Muscle of arm (tissue), 14 donors: ENCODE measurements around the gene ISOC1. TPM values are rescaled to one million over a fixed set of nuclear protein-coding genes. Genes with fewer than 3 reads are reported as not detected.
A peak's percentile ranks its signal among the peaks of the same experiment; 100 is the strongest.

Experiments used
- DNase-seq: peaks from one replicate; pipeline ENCODE4 v3.0.0-alpha.2; 2013
- long read RNA-seq, 11 donors: transcript quantifications; one replicate each; lab custom pipeline, GENCODE V29; 2026
- polyA plus RNA-seq, 12 donors: library from polyadenylated mRNA; unstranded; fragments of 120-200 nt; gene quantifications; one replicate each; pipeline ENCODE4 v1.2.1, GENCODE V29; 2013; ENCODE audit not compliant: insufficient read length in 12 of 12

The ISOC1 gene
- 10 to 100 TPM in 11 of 12 donors, not detected in 1; 24.1 to 41.5 (median 30.5) TPM for polyA plus RNA-seq
- long read RNA-seq, donor 1, transcript ISOC1-201 (5 exons, 1,940 nt), result major isoform, 18 of 18 reads
- long read RNA-seq, donor 1, partial matches to known transcripts, result 0 of 18 reads
- long read RNA-seq, donor 1, other reads (novel, unspliced or antisense), result 0 of 18 reads
- long read RNA-seq, donor 2, transcript ISOC1-201 (5 exons, 1,940 nt), result major isoform, 24 of 24 reads
- long read RNA-seq, donor 2, partial matches to known transcripts, result 0 of 24 reads
- long read RNA-seq, donor 2, other reads (novel, unspliced or antisense), result 0 of 24 reads
- long read RNA-seq, donor 3, transcript ISOC1-201 (5 exons, 1,940 nt), result major isoform, 8 of 8 reads
- long read RNA-seq, donor 3, partial matches to known transcripts, result 0 of 8 reads
- long read RNA-seq, donor 3, other reads (novel, unspliced or antisense), result 0 of 8 reads
- long read RNA-seq, donor 4, transcript ISOC1-201 (5 exons, 1,940 nt), result major isoform, 5 of 5 reads
- long read RNA-seq, donor 4, partial matches to known transcripts, result 0 of 5 reads
- long read RNA-seq, donor 4, other reads (novel, unspliced or antisense), result 0 of 5 reads
- long read RNA-seq, donor 5, transcript ISOC1-201 (5 exons, 1,940 nt), result major isoform, 29 of 29 reads
- long read RNA-seq, donor 5, partial matches to known transcripts, result 0 of 29 reads
- long read RNA-seq, donor 5, other reads (novel, unspliced or antisense), result 0 of 29 reads
- long read RNA-seq, donor 6, transcript ISOC1-201 (5 exons, 1,940 nt), result major isoform, 10 of 19 reads
- long read RNA-seq, donor 6, partial matches to known transcripts, result 9 of 19 reads
- long read RNA-seq, donor 6, other reads (novel, unspliced or antisense), result 0 of 19 reads
- long read RNA-seq, donor 7, transcript ISOC1-201 (5 exons, 1,940 nt), result major isoform, 10 of 10 reads
- long read RNA-seq, donor 7, partial matches to known transcripts, result 0 of 10 reads
- long read RNA-seq, donor 7, other reads (novel, unspliced or antisense), result 0 of 10 reads
- long read RNA-seq, donor 8, transcript ISOC1-201 (5 exons, 1,940 nt), result major isoform, 13 of 13 reads
- long read RNA-seq, donor 8, partial matches to known transcripts, result 0 of 13 reads
- long read RNA-seq, donor 8, other reads (novel, unspliced or antisense), result 0 of 13 reads
- long read RNA-seq, donor 9, transcript ISOC1-201 (5 exons, 1,940 nt), result major isoform, 14 of 14 reads
- long read RNA-seq, donor 9, partial matches to known transcripts, result 0 of 14 reads
- long read RNA-seq, donor 9, other reads (novel, unspliced or antisense), result 0 of 14 reads
- long read RNA-seq, donor 10, transcript ISOC1-201 (5 exons, 1,940 nt), result major isoform, 10 of 10 reads
- long read RNA-seq, donor 10, partial matches to known transcripts, result 0 of 10 reads
- long read RNA-seq, donor 10, other reads (novel, unspliced or antisense), result 0 of 10 reads
- long read RNA-seq, donor 11, transcript ISOC1-201 (5 exons, 1,940 nt), result major isoform, 21 of 29 reads
- long read RNA-seq, donor 11, partial matches to known transcripts, result 8 of 29 reads
- long read RNA-seq, donor 11, other reads (novel, unspliced or antisense), result 0 of 29 reads

- DNase-seq, result peak; percentile 89
Measured at GRCh38 chr5:129094087-129094923, at the start of gene ISOC1. ISOC1 (plus strand) TSS chr5:129094749; CDS start chr5:129094767, 18 bp downstream.

GRCh38 chr5:129046151-129046550, 48.4 kb upstream of the ISOC1 start:
- no peak for DNase-seq

- DNase-seq, result no peak
Measured at GRCh38 chr5:129048509-129048908, 46.0 kb upstream of the ISOC1 start.

- no peak for DNase-seq
Measured at GRCh38 chr5:129049126-129049799, 45.3 kb upstream of the ISOC1 start.

GRCh38 chr5:129051283-129051682, 43.3 kb upstream of the ISOC1 start:
- no peak for DNase-seq

GRCh38 chr5:129053438-129053837, 41.1 kb upstream of the ISOC1 start:
- no peak for DNase-seq

- no peak for DNase-seq
Measured at GRCh38 chr5:129057329-129057728, 37.2 kb upstream of the ISOC1 start.

GRCh38 chr5:129061849-129062248, 32.7 kb upstream of the ISOC1 start:
- no peak for DNase-seq

- DNase-seq, result no peak
Measured at GRCh38 chr5:129063483-129064113, 31.0 kb upstream of the ISOC1 start.

- DNase-seq, result no peak
Measured at GRCh38 chr5:129065721-129066120, 28.8 kb upstream of the ISOC1 start.

- DNase-seq, result no peak
Measured at GRCh38 chr5:129067745-129068144, 26.8 kb upstream of the ISOC1 start.

GRCh38 chr5:129069292-129069691, 25.3 kb upstream of the ISOC1 start:
- DNase-seq, result no peak

- DNase-seq, result peak; percentile 67
Measured at GRCh38 chr5:129073111-129073510, 21.4 kb upstream of the ISOC1 start.

- DNase-seq, result peak; percentile 61
Measured at GRCh38 chr5:129074903-129075302, 19.6 kb upstream of the ISOC1 start.

GRCh38 chr5:129077433-129078075, 17.0 kb upstream of the ISOC1 start:
- no peak for DNase-seq

- no peak for DNase-seq
Measured at GRCh38 chr5:129078247-129078646, 16.3 kb upstream of the ISOC1 start.

GRCh38 chr5:129078660-129079059, 15.9 kb upstream of the ISOC1 start:
- no peak for DNase-seq

- no peak for DNase-seq
Measured at GRCh38 chr5:129079496-129079895, 15.1 kb upstream of the ISOC1 start.

- no peak for DNase-seq
Measured at GRCh38 chr5:129080766-129081165, 13.8 kb upstream of the ISOC1 start.
